ENCODE data around the gene UBN1. TPM values are rescaled to one million over a fixed set of nuclear protein-coding genes. Genes with fewer than 3 reads are reported as not detected.

UBN1 gene
- total RNA-seq, 1 experiment from 2014 or later, result 63.1 TPM

DNA sequence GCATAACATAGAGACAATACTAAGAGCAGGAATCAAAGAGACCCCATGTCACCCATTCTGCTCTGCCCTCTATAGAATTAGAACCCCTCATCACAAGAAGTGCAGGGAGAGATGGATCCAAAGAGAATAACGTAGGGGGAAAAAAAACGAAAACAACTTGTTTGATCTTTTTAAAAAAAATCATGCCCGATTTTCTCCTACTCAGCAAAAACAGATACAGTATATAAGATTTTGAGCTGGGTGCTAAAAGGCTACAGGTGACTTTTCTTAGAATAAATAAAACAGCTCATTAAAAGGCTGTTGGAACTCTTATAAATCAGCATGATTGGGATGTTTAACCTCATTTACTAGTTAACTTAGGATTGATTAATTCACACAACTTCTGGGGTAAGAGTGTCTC, 17.4 kb downstream of the UBN1 start:
- intact Hi-C loops (cut with micrococcal nuclease; ENCODE audit: unreplicated experiment) (no loop called here), in situ Hi-C loops (cut with HindIII; ENCODE audit: low pct_unique_long_range_greater_than_20kb, low sequenced_read_pairs) (loop anchor here (10.0 kb wide), 1 partner anchor 50 kb away; no protein-coding TSS in a partner anchor)
- ATAC-seq (no peak), DNase-seq (ENCODE audit: low read depth, low spot score) (no peak)
- POLR2A ChIA-PET, result no interaction called here
- CTCF ChIA-PET, result no interaction called here
- H3K27me3 ChIP-seq (ENCODE audit: control insufficient read depth, insufficient read depth, low read length), result no peaks in the 10 kb centered on the region
- no peak overlapping the region for H3K27ac ChIP-seq (ENCODE audit: low read length)
- TF ChIP-seq, protein P1, sequence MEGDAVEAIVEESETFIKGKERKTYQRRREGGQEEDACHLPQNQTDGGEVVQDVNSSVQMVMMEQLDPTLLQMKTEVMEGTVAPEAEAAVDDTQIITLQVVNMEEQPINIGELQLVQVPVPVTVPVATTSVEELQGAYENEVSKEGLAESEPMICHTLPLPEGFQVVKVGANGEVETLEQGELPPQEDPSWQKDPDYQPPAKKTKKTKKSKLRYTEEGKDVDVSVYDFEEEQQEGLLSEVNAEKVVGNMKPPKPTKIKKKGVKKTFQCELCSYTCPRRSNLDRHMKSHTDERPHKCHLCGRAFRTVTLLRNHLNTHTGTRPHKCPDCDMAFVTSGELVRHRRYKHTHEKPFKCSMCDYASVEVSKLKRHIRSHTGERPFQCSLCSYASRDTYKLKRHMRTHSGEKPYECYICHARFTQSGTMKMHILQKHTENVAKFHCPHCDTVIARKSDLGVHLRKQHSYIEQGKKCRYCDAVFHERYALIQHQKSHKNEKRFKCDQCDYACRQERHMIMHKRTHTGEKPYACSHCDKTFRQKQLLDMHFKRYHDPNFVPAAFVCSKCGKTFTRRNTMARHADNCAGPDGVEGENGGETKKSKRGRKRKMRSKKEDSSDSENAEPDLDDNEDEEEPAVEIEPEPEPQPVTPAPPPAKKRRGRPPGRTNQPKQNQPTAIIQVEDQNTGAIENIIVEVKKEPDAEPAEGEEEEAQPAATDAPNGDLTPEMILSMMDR (IDR thresholded peaks at IDR 0.05), result no peak
- TF ChIP-seq SIN3A (IDR thresholded peaks at IDR 0.05; ENCODE audit: borderline replicate concordance, insufficient read depth, low read depth, low read length) (no peak), POLR2AphosphoS5 (IDR thresholded peaks at IDR 0.05; ENCODE audit: low read depth, low read length) (no peak), TCF7L2 (IDR thresholded peaks at IDR 0.05; ENCODE audit: low read depth, low read length) (no peak)
- TF ChIP-seq, protein P2, sequence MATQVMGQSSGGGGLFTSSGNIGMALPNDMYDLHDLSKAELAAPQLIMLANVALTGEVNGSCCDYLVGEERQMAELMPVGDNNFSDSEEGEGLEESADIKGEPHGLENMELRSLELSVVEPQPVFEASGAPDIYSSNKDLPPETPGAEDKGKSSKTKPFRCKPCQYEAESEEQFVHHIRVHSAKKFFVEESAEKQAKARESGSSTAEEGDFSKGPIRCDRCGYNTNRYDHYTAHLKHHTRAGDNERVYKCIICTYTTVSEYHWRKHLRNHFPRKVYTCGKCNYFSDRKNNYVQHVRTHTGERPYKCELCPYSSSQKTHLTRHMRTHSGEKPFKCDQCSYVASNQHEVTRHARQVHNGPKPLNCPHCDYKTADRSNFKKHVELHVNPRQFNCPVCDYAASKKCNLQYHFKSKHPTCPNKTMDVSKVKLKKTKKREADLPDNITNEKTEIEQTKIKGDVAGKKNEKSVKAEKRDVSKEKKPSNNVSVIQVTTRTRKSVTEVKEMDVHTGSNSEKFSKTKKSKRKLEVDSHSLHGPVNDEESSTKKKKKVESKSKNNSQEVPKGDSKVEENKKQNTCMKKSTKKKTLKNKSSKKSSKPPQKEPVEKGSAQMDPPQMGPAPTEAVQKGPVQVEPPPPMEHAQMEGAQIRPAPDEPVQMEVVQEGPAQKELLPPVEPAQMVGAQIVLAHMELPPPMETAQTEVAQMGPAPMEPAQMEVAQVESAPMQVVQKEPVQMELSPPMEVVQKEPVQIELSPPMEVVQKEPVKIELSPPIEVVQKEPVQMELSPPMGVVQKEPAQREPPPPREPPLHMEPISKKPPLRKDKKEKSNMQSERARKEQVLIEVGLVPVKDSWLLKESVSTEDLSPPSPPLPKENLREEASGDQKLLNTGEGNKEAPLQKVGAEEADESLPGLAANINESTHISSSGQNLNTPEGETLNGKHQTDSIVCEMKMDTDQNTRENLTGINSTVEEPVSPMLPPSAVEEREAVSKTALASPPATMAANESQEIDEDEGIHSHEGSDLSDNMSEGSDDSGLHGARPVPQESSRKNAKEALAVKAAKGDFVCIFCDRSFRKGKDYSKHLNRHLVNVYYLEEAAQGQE (IDR thresholded peaks at IDR 0.05; ENCODE audit: insufficient read depth in 1 of 2, low read depth in 2 of 2, low read length in 1 of 2), result no peak
- peaks cover 13% of the 10 kb centered on the region; the same call in 1 of the 2 replicates for H3K36me3 ChIP-seq (ENCODE audit: control insufficient read depth, insufficient read depth, low read length)
- no peaks in the 10 kb centered on the region for H3K9me3 ChIP-seq (ENCODE audit: control insufficient read depth, insufficient read depth, low read depth, low read length)
- H3K4me1 ChIP-seq (ENCODE audit: control insufficient read depth, insufficient read depth, low read length), result no peaks in the 10 kb centered on the region; the same call in 1 of the 2 replicates
- BruUV-seq (replicated peaks), result no TSS peak
- no peak overlapping the region for H3K4me3 ChIP-seq (ENCODE audit: low read depth in 2 of 2, low read length in 2 of 2)

DNA sequence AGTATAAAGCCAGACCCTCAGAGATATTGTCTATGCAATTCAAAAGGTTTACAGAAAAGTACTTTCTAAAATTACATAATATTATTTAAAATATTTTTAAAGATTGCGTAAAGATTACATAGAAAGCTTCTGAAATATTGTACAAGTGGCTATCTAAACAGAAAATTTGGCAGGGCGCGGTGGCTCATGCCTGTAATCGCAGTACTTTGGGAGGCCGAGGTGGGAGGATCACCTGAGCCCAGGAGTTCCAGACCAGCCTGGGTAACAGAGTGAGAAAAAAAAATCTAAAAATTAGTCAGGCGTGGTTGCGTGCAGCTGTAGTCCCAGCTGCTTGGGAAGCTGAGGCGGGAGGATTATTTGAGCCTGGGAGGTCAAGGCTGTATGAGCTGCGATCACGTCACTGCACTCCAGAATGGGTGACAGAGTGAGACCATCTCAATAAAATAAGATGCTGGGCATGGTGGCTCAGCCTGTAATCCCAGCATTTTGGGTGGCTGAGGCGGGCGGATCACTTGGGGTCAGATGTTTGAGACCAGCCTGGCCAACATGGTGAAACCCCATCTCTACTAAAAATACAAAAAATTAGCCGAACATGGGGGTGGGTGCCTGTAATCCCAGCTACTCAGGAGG, 18.1 kb downstream of the UBN1 start:
- BruUV-seq (replicated peaks), result no TSS peak
- H3K36me3 ChIP-seq (ENCODE audit: control insufficient read depth, insufficient read depth, low read length), result peaks cover 13% of the 10 kb centered on the region; the same call in 1 of the 2 replicates
- no peak overlapping the region for H3K4me3 ChIP-seq (ENCODE audit: low read depth in 2 of 2, low read length in 2 of 2)
- CTCF ChIA-PET, result no interaction called here
- H3K4me1 ChIP-seq (ENCODE audit: control insufficient read depth, insufficient read depth, low read length), result no peaks in the 10 kb centered on the region; the same call in 1 of the 2 replicates
- TF ChIP-seq, protein P2 (IDR thresholded peaks at IDR 0.05; ENCODE audit: insufficient read depth in 1 of 2, low read depth in 2 of 2, low read length in 1 of 2), result no peak
- TF ChIP-seq TCF7L2 (IDR thresholded peaks at IDR 0.05; ENCODE audit: low read depth, low read length) (no peak), SIN3A (IDR thresholded peaks at IDR 0.05; ENCODE audit: borderline replicate concordance, insufficient read depth, low read depth, low read length) (no peak), POLR2AphosphoS5 (IDR thresholded peaks at IDR 0.05; ENCODE audit: low read depth, low read length) (no peak)
- TF ChIP-seq, protein P1 (IDR thresholded peaks at IDR 0.05), result no peak
- intact Hi-C loops (cut with micrococcal nuclease; ENCODE audit: unreplicated experiment) (no loop called here), in situ Hi-C loops (cut with HindIII; ENCODE audit: low pct_unique_long_range_greater_than_20kb, low sequenced_read_pairs) (loop anchor here (10.0 kb wide), 1 partner anchor 51 kb away; no protein-coding TSS in a partner anchor)
- no peak overlapping the region for H3K27ac ChIP-seq (ENCODE audit: low read length)
- H3K27me3 ChIP-seq (ENCODE audit: control insufficient read depth, insufficient read depth, low read length), result no peaks in the 10 kb centered on the region
- H3K9me3 ChIP-seq (ENCODE audit: control insufficient read depth, insufficient read depth, low read depth, low read length), result no peaks in the 10 kb centered on the region
- no peak for DNase-seq (ENCODE audit: low read depth, low spot score)
- no peak for ATAC-seq
- POLR2A ChIA-PET, result no interaction called here
